ENCODE data around the gene TBXA2R. TPM values are rescaled to one million over a fixed set of nuclear protein-coding genes. Genes with fewer than 3 reads are reported as not detected.

TBXA2R gene
- total and polyA plus RNA-seq, 8 donors, result 0.42 to 1.5 (median 0.73) TPM

DNA sequence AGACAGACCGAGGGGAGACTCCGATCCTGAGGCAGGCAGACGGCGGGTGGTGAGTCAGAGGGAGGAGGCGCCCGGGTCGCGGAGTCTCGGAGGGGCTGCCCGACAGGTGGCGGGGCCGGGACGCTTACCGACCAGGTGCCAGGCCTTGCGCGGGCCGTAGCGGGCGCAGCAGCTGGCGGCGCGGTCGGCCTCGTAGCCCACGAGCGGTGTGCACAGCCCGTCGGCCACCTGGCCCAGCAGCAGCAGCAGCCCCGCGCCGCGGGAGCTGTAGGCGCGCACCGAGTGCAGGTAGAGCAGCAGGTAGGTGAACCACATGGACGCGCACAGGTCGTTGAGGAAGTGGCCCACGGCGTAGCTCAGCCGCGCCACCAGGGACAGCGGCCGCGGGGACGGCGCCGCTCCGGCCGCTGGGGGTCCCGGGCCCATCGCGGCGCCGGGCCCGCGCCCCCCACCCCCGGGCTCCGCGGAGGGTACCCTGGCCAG, 49.7 kb downstream of the TBXA2R start:
- DNase-seq (peak in 5 of 6 donors; percentile 30 to 84 (median 70)), ATAC-seq (peak; percentile 5 to 45 (median 12)), FAIRE-seq (no peak)
- peak overlapping the region in 1 of 4 donors; percentile 65 for H3K27ac ChIP-seq
- H3K4me3 ChIP-seq, result peak overlapping the region; percentile 76 to 95 (median 88)
- H3K36me3 ChIP-seq, result no peaks in the 10 kb centered on the region
- TF ChIP-seq, protein P1, sequence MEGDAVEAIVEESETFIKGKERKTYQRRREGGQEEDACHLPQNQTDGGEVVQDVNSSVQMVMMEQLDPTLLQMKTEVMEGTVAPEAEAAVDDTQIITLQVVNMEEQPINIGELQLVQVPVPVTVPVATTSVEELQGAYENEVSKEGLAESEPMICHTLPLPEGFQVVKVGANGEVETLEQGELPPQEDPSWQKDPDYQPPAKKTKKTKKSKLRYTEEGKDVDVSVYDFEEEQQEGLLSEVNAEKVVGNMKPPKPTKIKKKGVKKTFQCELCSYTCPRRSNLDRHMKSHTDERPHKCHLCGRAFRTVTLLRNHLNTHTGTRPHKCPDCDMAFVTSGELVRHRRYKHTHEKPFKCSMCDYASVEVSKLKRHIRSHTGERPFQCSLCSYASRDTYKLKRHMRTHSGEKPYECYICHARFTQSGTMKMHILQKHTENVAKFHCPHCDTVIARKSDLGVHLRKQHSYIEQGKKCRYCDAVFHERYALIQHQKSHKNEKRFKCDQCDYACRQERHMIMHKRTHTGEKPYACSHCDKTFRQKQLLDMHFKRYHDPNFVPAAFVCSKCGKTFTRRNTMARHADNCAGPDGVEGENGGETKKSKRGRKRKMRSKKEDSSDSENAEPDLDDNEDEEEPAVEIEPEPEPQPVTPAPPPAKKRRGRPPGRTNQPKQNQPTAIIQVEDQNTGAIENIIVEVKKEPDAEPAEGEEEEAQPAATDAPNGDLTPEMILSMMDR (IDR thresholded peaks at IDR 0.05), result no peak
- peaks cover 0 to 11% (median 8%) of the 10 kb centered on the region in 3 donors for H3K4me1 ChIP-seq
- intact Hi-C loops (cut with DNase I), result no loop called here
- H3K27me3 ChIP-seq, result no peaks in the 10 kb centered on the region
- WGBS, 2 donors, result 0% methylated on average over 34 to 60 of the region's 60 CpGs
- no peaks in the 10 kb centered on the region for H3K9me3 ChIP-seq

DNA sequence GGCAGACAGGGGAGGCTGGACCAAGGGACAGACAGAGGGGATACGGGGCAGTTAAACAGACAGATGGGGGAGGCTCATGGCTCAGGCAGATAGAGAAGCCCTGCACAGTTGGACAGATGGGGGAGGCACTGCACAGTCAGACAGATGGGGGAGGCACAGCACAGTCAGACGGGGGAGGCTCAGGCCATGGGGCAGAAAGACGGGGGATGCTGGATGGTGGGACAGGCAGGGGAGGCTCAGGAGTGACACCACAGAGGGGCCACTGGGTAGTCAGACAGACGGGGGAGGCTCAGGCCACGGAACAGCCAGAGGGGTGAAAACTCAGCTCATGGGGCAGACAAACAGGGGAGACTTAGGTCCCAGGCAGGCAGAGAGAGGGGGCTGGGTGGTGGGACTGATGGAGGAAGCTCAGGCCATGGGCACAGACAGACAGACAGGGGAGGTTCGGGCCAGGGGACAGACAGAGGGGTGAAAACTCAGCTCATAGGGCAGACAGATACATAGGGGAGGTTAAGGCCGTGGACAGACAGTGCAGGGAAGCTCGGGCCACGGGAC, 50.2 kb downstream of the TBXA2R start:
- H3K27me3 ChIP-seq, result no peaks in the 10 kb centered on the region
- WGBS, 2 donors, result 20 to 29% methylated on average over 9 of the region's 9 CpGs
- H3K4me1 ChIP-seq, result peaks cover 0 to 11% (median 8%) of the 10 kb centered on the region in 3 donors
- ATAC-seq, result no peak
- peak overlapping the region; percentile 76 to 95 (median 88) for H3K4me3 ChIP-seq
- peak in 2 of 6 donors; percentile 18 to 60 for DNase-seq
- H3K27ac ChIP-seq, result no peak overlapping the region
- intact Hi-C loops (cut with DNase I), result no loop called here
- no peaks in the 10 kb centered on the region for H3K36me3 ChIP-seq
- TF ChIP-seq, protein P1 (IDR thresholded peaks at IDR 0.05), result no peak
- H3K9me3 ChIP-seq, result no peaks in the 10 kb centered on the region
- no peak for FAIRE-seq

DNA sequence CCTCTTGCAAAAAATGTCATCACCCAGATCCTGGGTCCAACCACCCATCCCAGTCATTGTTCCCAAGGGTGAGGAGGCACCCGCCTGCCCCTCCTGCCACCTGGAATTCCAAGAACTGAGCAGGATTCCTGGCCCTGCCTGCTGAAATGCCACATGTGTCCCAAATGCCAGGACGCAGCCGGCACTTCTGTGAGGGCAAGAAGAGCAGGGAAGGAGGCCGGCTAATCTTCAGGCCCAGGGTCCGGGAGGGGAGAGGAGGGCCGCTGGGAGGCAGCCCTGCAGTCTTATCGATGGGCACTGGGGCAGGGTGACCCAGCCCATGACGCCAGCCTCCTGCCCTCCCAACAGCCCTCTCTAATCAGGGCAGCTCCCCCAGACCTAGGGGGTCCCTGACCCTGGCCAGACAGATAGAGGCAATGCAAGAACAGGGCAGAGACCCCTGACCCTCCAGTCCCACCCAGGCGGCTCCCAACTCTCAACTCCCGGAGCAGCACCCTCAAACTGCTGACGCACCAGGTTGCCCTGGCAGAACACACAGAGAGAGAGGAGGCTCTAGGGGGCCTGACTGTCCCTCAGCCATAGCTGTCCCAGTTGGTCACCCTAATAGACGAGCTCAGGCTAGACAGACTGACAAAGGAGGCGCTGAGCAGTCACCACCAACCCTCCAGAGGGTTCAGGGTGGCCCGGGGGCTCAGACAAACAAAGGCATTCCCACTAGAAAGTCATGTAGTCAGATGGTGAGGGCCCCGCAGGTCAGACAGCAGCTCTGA, 50.8 kb downstream of the TBXA2R start:
- Histone ChIP-seq H3K4me1 (peaks cover 0 to 11% (median 8%) of the 10 kb centered on the region in 3 donors), H3K27me3 (no peaks in the 10 kb centered on the region), H3K9me3 (no peaks in the 10 kb centered on the region), H3K36me3 (no peaks in the 10 kb centered on the region), H3K27ac (no peak overlapping the region), H3K4me3 (peak overlapping the region in 3 of 4 donors; percentile 76 to 95 (median 92))
- WGBS, 2 donors, result 48 to 54% methylated on average over 15 of the region's 15 CpGs
- FAIRE-seq (no peak), DNase-seq (peak in 1 of 6 donors; percentile 50), ATAC-seq (no peak)
- intact Hi-C loops (cut with DNase I), result no loop called here
- TF ChIP-seq, protein P1 (IDR thresholded peaks at IDR 0.05), result no peak

DNA sequence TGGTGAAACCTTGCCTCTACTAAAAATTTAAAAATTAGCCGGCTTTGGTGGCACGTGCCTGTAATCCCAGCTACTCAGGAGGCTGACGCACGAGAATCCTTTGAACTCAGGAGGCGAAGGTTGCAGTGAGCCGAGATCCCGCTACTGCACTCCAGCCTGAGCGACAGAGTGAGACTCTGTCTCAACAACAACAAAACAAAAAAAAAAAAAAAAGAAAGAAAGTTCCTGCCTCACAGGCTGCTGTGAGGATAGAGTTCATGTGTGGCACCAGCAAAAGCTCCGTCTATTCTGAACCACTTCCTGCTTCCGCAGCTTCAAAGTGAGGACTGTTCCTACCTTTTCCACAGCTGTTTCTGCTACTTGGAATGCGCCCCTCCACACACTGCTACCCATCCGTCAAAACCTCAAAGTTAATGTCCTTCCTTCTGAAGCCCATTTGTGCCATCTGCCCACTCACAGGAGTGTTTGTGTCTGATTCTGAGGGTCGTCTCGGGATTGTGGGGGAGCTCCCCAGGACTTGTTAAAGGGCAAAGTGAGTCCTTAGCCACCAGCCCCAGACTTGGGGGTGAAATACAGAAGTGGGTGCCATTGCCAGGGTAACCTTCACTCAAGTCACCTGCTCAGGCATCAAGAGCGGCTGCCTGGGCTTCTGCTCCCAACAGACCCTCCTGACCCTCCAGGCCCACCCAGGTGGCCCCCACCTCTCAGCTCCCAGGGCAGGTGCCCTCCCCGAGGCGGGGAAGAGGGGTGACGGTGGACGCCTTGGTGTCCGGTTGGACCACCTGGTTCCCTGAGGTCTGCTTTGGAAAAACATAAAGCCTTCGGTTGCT, 52.2 kb downstream of the TBXA2R start:
- Histone ChIP-seq H3K27me3 (no peaks in the 10 kb centered on the region), H3K4me1 (peaks cover 0 to 11% (median 8%) of the 10 kb centered on the region in 3 donors), H3K27ac (peak overlapping the region in 1 of 4 donors; percentile 23), H3K4me3 (no peak overlapping the region), H3K9me3 (no peaks in the 10 kb centered on the region), H3K36me3 (no peaks in the 10 kb centered on the region)
- intact Hi-C loops (cut with DNase I), result no loop called here
- no peak for FAIRE-seq
- no peak for ATAC-seq
- TF ChIP-seq, protein P1 (IDR thresholded peaks at IDR 0.05), result no peak
- WGBS, 2 donors, result 85 to 86% methylated on average over 21 of the region's 21 CpGs
- no peak for DNase-seq

Measured in pancreas (tissue), 10 donors.